Hematopoietic multipotent progenitor cell treated with erythropoietin and hydrocortisone succinate and interleukin-3 and kit ligand, for 15 days (in vitro differentiated cells): ENCODE data around the gene LDAH.

ENCODE experiments used
- DNase-seq: peaks from one replicate; pipeline ENCODE4 v3.0.0-alpha.2; 2015; ENCODE audit warnings: low spot score

Gene LDAH

GRCh38 chr2:20680744-20681375 is 142.0 kb downstream of the LDAH start:
- DNase-seq: no peak

- no peak for DNase-seq
These were observed 144.1 kb downstream of the LDAH start for GRCh38 chr2:20678780-20679179.

- DNase-seq: no peak
These were observed 144.9 kb downstream of the LDAH start for GRCh38 chr2:20678086-20678395.

GRCh38 chr2:20677301-20678085 is 145.4 kb downstream of the LDAH start:
- no peak for DNase-seq

- no peak for DNase-seq
These were observed 146.3 kb downstream of the LDAH start for GRCh38 chr2:20676353-20677215.

- no peak for DNase-seq
These were observed 147.1 kb downstream of the LDAH start for GRCh38 chr2:20675701-20676352.

- no peak for DNase-seq
These were observed 147.8 kb downstream of the LDAH start for GRCh38 chr2:20674974-20675679.

- no peak for DNase-seq
These were observed 148.5 kb downstream of the LDAH start for GRCh38 chr2:20674309-20674965.

- no peak for DNase-seq
These were observed 149.1 kb downstream of the LDAH start for GRCh38 chr2:20673686-20674308.

GRCh38 chr2:20672201-20672951 is 150.5 kb downstream of the LDAH start:
- no peak for DNase-seq

GRCh38 chr2:20671736-20672080 is 151.2 kb downstream of the LDAH start:
- DNase-seq: no peak

GRCh38 chr2:20671036-20671735 is 151.7 kb downstream of the LDAH start:
- DNase-seq: no peak

- no peak for DNase-seq
These were observed 152.4 kb downstream of the LDAH start for GRCh38 chr2:20670315-20671035.

- DNase-seq: no peak
These were observed 153.2 kb downstream of the LDAH start for GRCh38 chr2:20669562-20670314.

GRCh38 chr2:20668871-20669475 is 153.9 kb downstream of the LDAH start:
- no peak for DNase-seq

- no peak for DNase-seq
These were observed 154.4 kb downstream of the LDAH start for GRCh38 chr2:20668451-20668850.

- DNase-seq: no peak
These were observed 155.1 kb downstream of the LDAH start for GRCh38 chr2:20667531-20668401.
